Measurements from ENCODE around the gene CLEC10A. TPM values are rescaled to one million over a fixed set of nuclear protein-coding genes. Genes with fewer than 3 reads are reported as not detected.
"Not testable (repeated sequence)": the region's sequence is repeated elsewhere in the genome, so short reads cannot be mapped to it uniquely, and the experiment has no call there.

Gene CLEC10A
- total RNA-seq, 4 donors from 2014 or later: 1.6 to 3.3 (median 1.7) TPM

GRCh38 chr17:7095625-7096024 is 15.6 kb upstream of the CLEC10A start:
- H3K4me1 ChIP-seq: no peaks in the 10 kb centered on the region
- no peak for TF ChIP-seq POLR2A (IDR thresholded peaks at IDR 0.05)
- 86% methylated on average over 1 of the region's 1 CpG for WGBS

GRCh38 chr17:7094652-7095019 is 14.6 kb upstream of the CLEC10A start:
- H3K27me3 ChIP-seq: peaks cover 8% of the 10 kb centered on the region
- WGBS: 61% methylated on average over 5 of the region's 10 CpGs
- no peak overlapping the region for H3K4me3 ChIP-seq
- no peak for TF ChIP-seq POLR2AphosphoS5 (IDR thresholded peaks at IDR 0.05)
- H3K4me1 ChIP-seq: no peaks in the 10 kb centered on the region
- no peaks in the 10 kb centered on the region for H3K36me3 ChIP-seq
- H3K27ac ChIP-seq: peak overlapping the region; percentile 8
- H3K9me3 ChIP-seq: no peaks in the 10 kb centered on the region
- DNase-seq (ENCODE audit: low spot score in 2 of 2): peak in 1 of 2 donors; percentile 53

More at GRCh38 chr17:7095625-7096024, 15.6 kb upstream of the CLEC10A start:
- H3K27me3 ChIP-seq: peaks cover 10% of the 10 kb centered on the region
- no peak overlapping the region for H3K4me3 ChIP-seq
- no peaks in the 10 kb centered on the region for H3K36me3 ChIP-seq
- no peaks in the 10 kb centered on the region for H3K9me3 ChIP-seq
- H3K27ac ChIP-seq: no peak overlapping the region
- DNase-seq (ENCODE audit: low spot score in 2 of 2): no peak

DNA sequence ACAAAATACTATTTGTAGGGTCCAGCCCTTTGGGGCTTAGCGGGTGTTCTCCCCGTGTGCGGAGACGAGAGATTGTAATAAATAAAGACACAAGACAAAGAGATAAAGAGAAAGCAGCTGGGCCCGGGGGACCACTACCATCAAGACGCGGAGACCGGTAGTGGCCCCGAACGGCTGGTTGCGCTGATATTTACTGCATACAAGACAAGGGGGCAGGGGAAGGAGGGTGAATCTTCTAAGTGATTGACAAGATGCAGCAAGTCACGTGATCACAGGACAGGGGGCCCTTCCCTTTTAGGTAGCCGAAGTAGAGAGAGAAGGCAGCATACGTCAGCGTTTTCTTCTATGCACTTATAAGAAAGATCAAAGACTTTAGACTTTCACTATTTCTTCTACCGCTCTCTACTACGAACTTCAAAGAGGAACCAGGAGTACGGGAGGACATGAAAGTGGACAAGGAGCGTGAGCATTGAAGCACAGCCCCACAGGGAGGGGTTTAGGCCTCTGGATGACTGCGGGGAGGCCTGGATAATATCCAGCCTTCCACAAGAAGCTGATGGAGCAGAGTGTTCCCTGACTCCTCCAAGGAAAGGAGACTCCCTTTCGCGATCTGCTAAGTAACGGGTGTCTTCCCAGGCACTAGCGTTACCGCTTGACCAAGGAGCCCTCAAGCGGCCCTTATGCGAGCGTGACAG is 11.4 kb upstream of the CLEC10A start:
- WGBS: 57% methylated on average over 23 of the region's 28 CpGs
- DNase-seq (ENCODE audit: low spot score in 2 of 2); H3K36me3 ChIP-seq; H3K4me1 ChIP-seq; H3K27ac ChIP-seq; H3K9me3 ChIP-seq: not testable (repeated sequence)
- H3K27me3 ChIP-seq: peaks cover 11% of the 10 kb centered on the region
- peak overlapping the region; percentile 7 for H3K4me3 ChIP-seq

- not testable (repeated sequence) for H3K9me3 ChIP-seq; H3K27ac ChIP-seq; H3K4me3 ChIP-seq; H3K4me1 ChIP-seq; H3K36me3 ChIP-seq; DNase-seq (ENCODE audit: low spot score in 2 of 2)
- peaks cover 11% of the 10 kb centered on the region for H3K27me3 ChIP-seq
- WGBS: 89% methylated on average over 6 of the region's 6 CpGs
These were observed 9.5 kb upstream of the CLEC10A start for GRCh38 chr17:7089570-7089969.

DNA sequence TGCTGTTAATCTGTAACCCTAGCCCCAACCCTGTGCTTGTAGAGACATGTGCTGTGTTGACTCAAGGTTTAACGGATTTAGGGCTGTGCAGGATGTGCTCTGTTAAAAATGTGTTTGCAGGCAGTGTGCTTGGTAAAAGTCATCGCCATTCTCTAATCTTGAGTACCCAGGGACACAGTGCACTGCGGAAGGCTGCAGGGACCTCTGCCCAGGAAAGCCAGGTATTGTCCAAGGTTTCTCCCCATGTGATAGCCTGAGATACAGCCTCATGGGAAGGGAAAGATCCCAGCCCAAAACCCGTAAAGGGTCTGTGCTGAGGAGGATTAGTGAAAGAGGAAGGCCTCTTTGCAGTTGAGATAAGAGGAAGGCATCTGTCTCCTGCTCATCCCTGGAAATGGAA is 8.4 kb upstream of the CLEC10A start:
- not testable (repeated sequence) for H3K9me3 ChIP-seq

GRCh38 chr17:7084088-7084487 is 4.0 kb upstream of the CLEC10A start:
- DNase-seq (ENCODE audit: low spot score in 2 of 2): no peak
- Histone ChIP-seq H3K36me3 (no peaks in the 10 kb centered on the region), H3K27me3 (peaks cover 4% of the 10 kb centered on the region), H3K9me3 (no peaks in the 10 kb centered on the region), H3K4me1 (peaks cover 3% of the 10 kb centered on the region), H3K4me3 (no peak overlapping the region), H3K27ac (no peak overlapping the region)
- 34% methylated on average over 7 of the region's 7 CpGs for WGBS
- TF ChIP-seq POLR2AphosphoS5 (IDR thresholded peaks at IDR 0.05) (no peak), CTCF (IDR thresholded peaks at IDR 0.05) (no peak), EP300 (IDR thresholded peaks at IDR 0.05) (no peak), POLR2A (IDR thresholded peaks at IDR 0.05) (no peak)

More for the DNA sequence above, 8.4 kb upstream of the CLEC10A start:
- DNase-seq (ENCODE audit: low spot score in 2 of 2); H3K27ac ChIP-seq; H3K4me1 ChIP-seq; H3K27me3 ChIP-seq; H3K36me3 ChIP-seq; H3K4me3 ChIP-seq: not testable (repeated sequence)
- 44% methylated on average over 4 of the region's 4 CpGs for WGBS

- H3K27ac ChIP-seq: no peak overlapping the region
- peaks cover 3% of the 10 kb centered on the region for H3K4me1 ChIP-seq
- H3K27me3 ChIP-seq: peaks cover 2% of the 10 kb centered on the region
- no peaks in the 10 kb centered on the region for H3K9me3 ChIP-seq
- H3K4me3 ChIP-seq: no peak overlapping the region
- no peak for TF ChIP-seq CTCF (IDR thresholded peaks at IDR 0.05)
- no peak for TF ChIP-seq POLR2AphosphoS5 (IDR thresholded peaks at IDR 0.05)
- no peak for TF ChIP-seq EP300 (IDR thresholded peaks at IDR 0.05)
- TF ChIP-seq POLR2A (IDR thresholded peaks at IDR 0.05): no peak
- WGBS: 66% methylated on average over 4 of the region's 4 CpGs
- DNase-seq (ENCODE audit: low spot score in 2 of 2): no peak
- no peaks in the 10 kb centered on the region for H3K36me3 ChIP-seq
These were observed 3.5 kb upstream of the CLEC10A start for GRCh38 chr17:7083592-7083991.
